Measurements from ENCODE around the gene SPATA32.

SPATA32 gene

GRCh38 chr17:45232514-45233422, 29.1 kb downstream of the SPATA32 start:
- H3K9me3 ChIP-seq (ENCODE audit: control insufficient read depth, insufficient read depth, low read depth, low read length) = no peaks in the 10 kb centered on the region
- H3K27ac ChIP-seq (ENCODE audit: extremely low read depth, low read depth, low read length) = no peak overlapping the region
- ChIA-PET POLR2A (interaction anchor here (2.1 kb wide), 2 partner anchors 14 to 15 kb away, joined by 4 read pairs; no protein-coding TSS in a partner anchor), CTCF (interaction anchor here (0.6 to 11.7 kb wide), 19 partner anchors 10 to 186 kb away, joined by 3 to 192 read pairs (median 5); partner anchors contain the start of genes ACBD4, FMNL1 and HEXIM1)
- H3K4me1 ChIP-seq (ENCODE audit: control insufficient read depth, insufficient read depth, low read length) = no peaks in the 10 kb centered on the region; the same call in 1 of the 2 replicates
- no peaks in the 10 kb centered on the region for H3K36me3 ChIP-seq (ENCODE audit: control insufficient read depth in 2 of 2, insufficient read depth in 1 of 2, low read length in 2 of 2)
- peak; percentile 93 for TF ChIP-seq EGR2 (tag by site-specific recombination; IDR thresholded peaks at IDR 0.05; ENCODE audit: low read depth)
- TF ChIP-seq HOXC10 (CRISPR knock-in tag; IDR thresholded peaks at IDR 0.05) = no peak
- TF ChIP-seq ZFHX2 (tag by site-specific recombination; conservative IDR thresholded peaks at IDR 0.05) = peak; percentile 92
- TF ChIP-seq SETDB1 (IDR thresholded peaks at IDR 0.05; ENCODE audit: insufficient read length, low read length) = no peak
- peak; percentile 82 for TF ChIP-seq ZSCAN4 (tag by site-specific recombination; IDR thresholded peaks at IDR 0.05)
- no peak overlapping the region for H3K4me3 ChIP-seq (ENCODE audit: low read depth, low read length)

GRCh38 chr17:45231481-45232116, 30.3 kb downstream of the SPATA32 start:
- Histone ChIP-seq H3K4me1 (ENCODE audit: control insufficient read depth, insufficient read depth, low read length) (no peaks in the 10 kb centered on the region; the same call in 1 of the 2 replicates), H3K36me3 (ENCODE audit: control insufficient read depth in 2 of 2, insufficient read depth in 1 of 2, low read length in 2 of 2) (no peaks in the 10 kb centered on the region), H3K27ac (ENCODE audit: extremely low read depth, low read depth, low read length) (no peak overlapping the region), H3K4me3 (ENCODE audit: low read depth, low read length) (no peak overlapping the region), H3K9me3 (ENCODE audit: control insufficient read depth, insufficient read depth, low read depth, low read length) (no peaks in the 10 kb centered on the region)
- POLR2A ChIA-PET = interaction anchor here (0.9 to 2.1 kb wide), 5 partner anchors 13 to 85 kb away, joined by 4 to 6 read pairs (median 4); partner anchors contain the start of genes HEXIM1, HEXIM2 and MAP3K14
- CTCF ChIA-PET = interaction anchor here (0.5 to 11.7 kb wide), 22 partner anchors 12 to 195 kb away, joined by 3 to 192 read pairs (median 4); partner anchors contain the start of genes ACBD4, FMNL1 and HEXIM1
- TF ChIP-seq, protein P1, sequence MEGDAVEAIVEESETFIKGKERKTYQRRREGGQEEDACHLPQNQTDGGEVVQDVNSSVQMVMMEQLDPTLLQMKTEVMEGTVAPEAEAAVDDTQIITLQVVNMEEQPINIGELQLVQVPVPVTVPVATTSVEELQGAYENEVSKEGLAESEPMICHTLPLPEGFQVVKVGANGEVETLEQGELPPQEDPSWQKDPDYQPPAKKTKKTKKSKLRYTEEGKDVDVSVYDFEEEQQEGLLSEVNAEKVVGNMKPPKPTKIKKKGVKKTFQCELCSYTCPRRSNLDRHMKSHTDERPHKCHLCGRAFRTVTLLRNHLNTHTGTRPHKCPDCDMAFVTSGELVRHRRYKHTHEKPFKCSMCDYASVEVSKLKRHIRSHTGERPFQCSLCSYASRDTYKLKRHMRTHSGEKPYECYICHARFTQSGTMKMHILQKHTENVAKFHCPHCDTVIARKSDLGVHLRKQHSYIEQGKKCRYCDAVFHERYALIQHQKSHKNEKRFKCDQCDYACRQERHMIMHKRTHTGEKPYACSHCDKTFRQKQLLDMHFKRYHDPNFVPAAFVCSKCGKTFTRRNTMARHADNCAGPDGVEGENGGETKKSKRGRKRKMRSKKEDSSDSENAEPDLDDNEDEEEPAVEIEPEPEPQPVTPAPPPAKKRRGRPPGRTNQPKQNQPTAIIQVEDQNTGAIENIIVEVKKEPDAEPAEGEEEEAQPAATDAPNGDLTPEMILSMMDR (tag by site-specific recombination; IDR thresholded peaks at IDR 0.05) = peak; percentile 40
- TF ChIP-seq ATF2 (tag by site-specific recombination; IDR thresholded peaks at IDR 0.05; ENCODE audit: low read depth) = no peak
- TF ChIP-seq FEZF1 (tag by site-specific recombination; IDR thresholded peaks at IDR 0.05) = no peak
- TF ChIP-seq KLF17 (tag by site-specific recombination; IDR thresholded peaks at IDR 0.05) = no peak
- TF ChIP-seq ZNF311 (tag by site-specific recombination; IDR thresholded peaks at IDR 0.05; ENCODE audit: borderline replicate concordance) = no peak
- TF ChIP-seq ZNF274 (IDR thresholded peaks at IDR 0.05; ENCODE audit: low read length) = no peak
- TF ChIP-seq ZNF274 (tag by site-specific recombination; IDR thresholded peaks at IDR 0.05; ENCODE audit: borderline replicate concordance) = no peak
- peak; percentile 24; the same call in 1 of the 2 replicates for TF ChIP-seq SP2 (tag by site-specific recombination; IDR thresholded peaks at IDR 0.05)
- no peak for TF ChIP-seq GLI4 (tag by site-specific recombination; IDR thresholded peaks at IDR 0.05)
- TF ChIP-seq ZNF571 (tag by site-specific recombination; IDR thresholded peaks at IDR 0.05) = no peak
- TF ChIP-seq KLF7 (tag by site-specific recombination; IDR thresholded peaks at IDR 0.05; ENCODE audit: borderline replicate concordance) = no peak
- TF ChIP-seq ZNF423 (tag by site-specific recombination; IDR thresholded peaks at IDR 0.05) = no peak
- TF ChIP-seq ZNF10 (tag by site-specific recombination; IDR thresholded peaks at IDR 0.05) = no peak
- TF ChIP-seq ZBTB48 (tag by site-specific recombination; IDR thresholded peaks at IDR 0.05) = no peak
- no peak for TF ChIP-seq ZNF2 (tag by site-specific recombination; IDR thresholded peaks at IDR 0.05)
- TF ChIP-seq MYNN (tag by site-specific recombination; IDR thresholded peaks at IDR 0.05; ENCODE audit: borderline replicate concordance) = no peak
- no peak for TF ChIP-seq ZNF776 (tag by site-specific recombination; IDR thresholded peaks at IDR 0.05; ENCODE audit: borderline replicate concordance)
- TF ChIP-seq, protein P2, sequence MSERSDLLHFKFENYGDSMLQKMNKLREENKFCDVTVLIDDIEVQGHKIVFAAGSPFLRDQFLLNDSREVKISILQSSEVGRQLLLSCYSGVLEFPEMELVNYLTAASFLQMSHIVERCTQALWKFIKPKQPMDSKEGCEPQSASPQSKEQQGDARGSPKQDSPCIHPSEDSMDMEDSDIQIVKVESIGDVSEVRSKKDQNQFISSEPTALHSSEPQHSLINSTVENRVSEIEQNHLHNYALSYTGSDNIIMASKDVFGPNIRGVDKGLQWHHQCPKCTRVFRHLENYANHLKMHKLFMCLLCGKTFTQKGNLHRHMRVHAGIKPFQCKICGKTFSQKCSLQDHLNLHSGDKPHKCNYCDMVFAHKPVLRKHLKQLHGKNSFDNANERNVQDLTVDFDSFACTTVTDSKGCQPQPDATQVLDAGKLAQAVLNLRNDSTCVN (tag by site-specific recombination; optimal IDR thresholded peaks at IDR 0.05) = no peak
- TF ChIP-seq ZNF292 (tag by site-specific recombination; IDR thresholded peaks at IDR 0.05; ENCODE audit: borderline replicate concordance, low read depth) = no peak
- no peak for TF ChIP-seq ZBTB6 (tag by site-specific recombination; IDR thresholded peaks at IDR 0.05)

All from HEK293 (cell line).